Measurements from ENCODE around the gene ADIG.
A peak's percentile ranks its signal among the peaks of the same experiment; 100 is the strongest.

Gene ADIG

DNA sequence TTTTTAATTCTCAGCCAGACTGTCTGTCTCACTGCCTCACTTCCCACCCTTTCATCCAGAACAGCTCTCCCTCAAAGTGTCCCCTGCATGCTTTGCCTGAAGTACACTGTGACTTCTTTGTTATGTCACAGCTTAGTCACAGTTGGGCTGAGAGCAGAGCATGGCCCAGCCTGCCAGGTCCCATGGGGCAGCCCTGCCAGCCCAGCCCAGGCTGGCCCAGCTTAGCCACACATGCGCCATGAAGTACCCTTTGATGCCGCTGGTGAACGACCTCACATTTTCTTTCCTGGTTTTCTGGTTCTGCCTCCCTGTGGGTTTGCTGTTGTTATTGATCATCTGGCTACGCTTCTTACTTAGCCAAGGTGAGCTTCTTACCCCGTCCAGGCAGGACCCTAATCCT is at the start of gene ADIG:
Gene ADIG (plus strand): TSS at position 185 of the 400 bp plus-strand sequence. CDS start 54 bp downstream, at position 239.
- H3K4me1 Mint-ChIP-seq, result no peaks in the 10 kb centered on the region
- DNase-seq (ENCODE audit: low spot score in 2 of 2), result no peak
- peaks cover 3% of the 10 kb centered on the region for H3K36me3 Mint-ChIP-seq
- no peak within 1 kb of the TSS for H3K4me3 Mint-ChIP-seq
- no peak for ATAC-seq
- H3K9me3 Mint-ChIP-seq, result no peaks in the 10 kb centered on the region
- H3K27ac Mint-ChIP-seq, result peak within 1 kb of the TSS; percentile 18

GRCh38 chr20:38534756-38535155 is 46.2 kb upstream of the ADIG start:
- Mint-ChIP-seq H3K36me3 (peaks cover 100% of the 10 kb centered on the region), H3K9me3 (no peaks in the 10 kb centered on the region), H3K27ac (no peak overlapping the region), H3K4me3 (no peak overlapping the region), H3K4me1 (peaks cover 4% of the 10 kb centered on the region)
- ATAC-seq, result peak; percentile 94
- DNase-seq (ENCODE audit: low spot score in 2 of 2), result peak; percentile 3 to 56

DNA sequence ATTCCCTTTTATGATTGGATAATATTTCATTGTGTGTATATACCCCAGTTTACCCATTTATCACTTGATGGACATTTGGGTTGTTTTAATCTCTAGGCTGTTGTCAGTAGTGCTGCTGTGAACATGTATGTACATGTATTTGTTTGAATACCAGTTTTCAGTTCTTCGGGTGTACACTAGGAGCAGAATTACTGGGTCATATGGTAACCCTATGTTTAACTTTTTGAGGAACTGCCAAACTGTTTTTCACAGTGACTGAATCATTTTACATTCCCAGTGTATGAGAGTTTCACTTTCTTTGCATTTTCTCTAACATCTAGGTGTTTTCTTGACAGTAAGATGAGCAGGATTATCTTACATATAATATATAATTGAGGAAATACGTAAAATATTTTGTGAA is 44.7 kb upstream of the ADIG start:
- Mint-ChIP-seq H3K4me3 (no peak overlapping the region), H3K4me1 (peaks cover 4% of the 10 kb centered on the region), H3K9me3 (no peaks in the 10 kb centered on the region), H3K36me3 (peaks cover 100% of the 10 kb centered on the region), H3K27ac (no peak overlapping the region)
- DNase-seq (ENCODE audit: low spot score in 2 of 2), result no peak
- ATAC-seq, result no peak

- ATAC-seq, result no peak
- no peak overlapping the region for H3K4me3 Mint-ChIP-seq
- peaks cover 100% of the 10 kb centered on the region for H3K36me3 Mint-ChIP-seq
- H3K27ac Mint-ChIP-seq, result no peak overlapping the region
- peaks cover 4% of the 10 kb centered on the region for H3K4me1 Mint-ChIP-seq
- H3K9me3 Mint-ChIP-seq, result no peaks in the 10 kb centered on the region
- no peak for DNase-seq (ENCODE audit: low spot score in 2 of 2)
Measured at GRCh38 chr20:38537176-38537575, 43.8 kb upstream of the ADIG start.

GRCh38 chr20:38538789-38539188 is 42.2 kb upstream of the ADIG start:
- Mint-ChIP-seq H3K4me3 (no peak overlapping the region), H3K4me1 (peaks cover 4% of the 10 kb centered on the region), H3K9me3 (no peaks in the 10 kb centered on the region), H3K27ac (no peak overlapping the region), H3K36me3 (peaks cover 97% of the 10 kb centered on the region)
- DNase-seq (ENCODE audit: low spot score in 2 of 2), result no peak
- no peak for ATAC-seq

DNA sequence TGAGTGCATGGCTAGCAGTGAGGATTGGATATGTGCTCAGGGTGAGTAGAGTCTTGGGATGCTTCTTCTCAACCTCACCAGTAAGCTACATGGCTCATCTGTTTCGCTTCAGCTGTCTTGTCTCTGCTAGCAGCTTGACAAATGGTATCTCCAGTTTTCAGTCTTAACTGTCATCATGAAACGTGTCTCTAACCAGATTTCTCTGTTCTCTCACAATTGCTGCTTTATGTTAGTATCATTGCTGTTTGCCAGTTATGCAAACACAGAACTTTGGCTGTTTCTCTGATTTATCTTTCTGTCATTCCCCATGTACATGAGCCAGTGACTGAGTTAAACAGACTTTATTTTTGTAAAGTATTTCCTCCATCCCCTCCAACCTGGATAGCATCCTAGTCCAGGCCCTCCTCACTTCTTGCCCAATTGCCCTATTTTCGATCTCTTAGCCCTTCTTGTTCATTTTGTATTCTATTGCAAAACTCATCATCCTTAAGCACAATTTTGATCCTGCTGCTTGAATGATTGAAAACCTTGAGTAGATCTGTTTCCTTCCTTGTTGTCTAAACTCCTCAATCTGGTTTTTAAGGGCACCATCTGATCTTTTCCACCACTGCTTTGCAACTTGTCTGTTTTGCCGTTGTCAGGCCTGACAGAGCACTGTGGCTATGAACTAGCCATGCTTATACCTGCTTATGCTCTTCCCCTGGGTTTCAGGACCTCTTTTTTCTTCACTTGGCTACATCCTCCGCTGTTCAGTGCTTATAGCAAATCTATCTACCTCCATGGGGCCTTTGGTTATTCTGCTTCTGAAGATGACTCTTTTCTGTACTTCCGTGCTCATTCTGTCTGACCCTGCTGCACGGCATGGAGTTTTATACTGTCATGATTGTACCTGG is 37.7 kb upstream of the ADIG start:
- no peak overlapping the region for H3K27ac Mint-ChIP-seq

GRCh38 chr20:38545771-38546170 is 35.2 kb upstream of the ADIG start:
- Mint-ChIP-seq H3K4me3 (no peak overlapping the region), H3K4me1 (no peaks in the 10 kb centered on the region), H3K27ac (peak overlapping the region; percentile 32), H3K36me3 (peaks cover 57% of the 10 kb centered on the region), H3K9me3 (no peaks in the 10 kb centered on the region)
- DNase-seq (ENCODE audit: low spot score in 2 of 2) (no peak), ATAC-seq (no peak)

More for the DNA sequence above, 37.7 kb upstream of the ADIG start:
- Mint-ChIP-seq H3K36me3 (peaks cover 82% of the 10 kb centered on the region), H3K9me3 (no peaks in the 10 kb centered on the region), H3K4me3 (no peak overlapping the region), H3K4me1 (no peaks in the 10 kb centered on the region)
- ATAC-seq (no peak), DNase-seq (ENCODE audit: low spot score in 2 of 2) (no peak)

DNA sequence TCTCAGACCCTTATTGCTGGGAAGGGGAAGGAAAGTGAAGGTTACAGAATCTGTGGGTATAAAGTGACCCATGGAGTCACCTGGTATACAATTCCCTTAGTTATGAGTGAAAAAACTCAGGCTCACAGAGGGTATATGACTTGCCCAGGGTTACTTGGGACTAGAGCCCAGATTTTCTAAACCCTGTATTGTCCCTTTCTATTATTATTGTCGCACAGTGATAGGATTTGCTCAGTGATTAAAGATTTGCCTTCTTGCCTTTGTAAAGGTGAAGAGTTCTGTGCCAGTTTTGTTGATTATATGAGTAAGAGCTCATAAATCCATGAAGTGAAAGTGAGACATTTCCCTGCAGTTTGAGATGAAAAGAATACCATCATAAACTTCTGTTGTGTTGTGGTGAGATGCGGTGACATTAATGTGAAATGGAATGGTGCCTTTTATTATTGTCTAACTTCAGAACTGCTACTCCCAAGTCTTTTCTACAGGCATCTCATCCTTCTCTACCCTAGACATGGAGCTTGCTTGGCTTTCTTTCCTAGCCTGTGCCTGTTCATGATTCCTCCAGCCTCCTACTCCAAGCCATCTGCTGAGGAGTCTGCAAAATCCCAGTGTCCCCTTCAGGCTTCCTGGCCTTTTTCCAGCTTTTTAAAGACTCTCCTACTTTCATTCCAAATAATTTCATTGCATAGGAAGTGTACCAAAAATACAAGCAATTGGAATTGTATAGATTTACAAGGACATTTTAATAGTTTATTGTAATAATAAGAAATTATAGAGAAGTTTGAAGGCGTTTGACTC is 33.5 kb upstream of the ADIG start:
- H3K27ac Mint-ChIP-seq, result no peak overlapping the region

DNA sequence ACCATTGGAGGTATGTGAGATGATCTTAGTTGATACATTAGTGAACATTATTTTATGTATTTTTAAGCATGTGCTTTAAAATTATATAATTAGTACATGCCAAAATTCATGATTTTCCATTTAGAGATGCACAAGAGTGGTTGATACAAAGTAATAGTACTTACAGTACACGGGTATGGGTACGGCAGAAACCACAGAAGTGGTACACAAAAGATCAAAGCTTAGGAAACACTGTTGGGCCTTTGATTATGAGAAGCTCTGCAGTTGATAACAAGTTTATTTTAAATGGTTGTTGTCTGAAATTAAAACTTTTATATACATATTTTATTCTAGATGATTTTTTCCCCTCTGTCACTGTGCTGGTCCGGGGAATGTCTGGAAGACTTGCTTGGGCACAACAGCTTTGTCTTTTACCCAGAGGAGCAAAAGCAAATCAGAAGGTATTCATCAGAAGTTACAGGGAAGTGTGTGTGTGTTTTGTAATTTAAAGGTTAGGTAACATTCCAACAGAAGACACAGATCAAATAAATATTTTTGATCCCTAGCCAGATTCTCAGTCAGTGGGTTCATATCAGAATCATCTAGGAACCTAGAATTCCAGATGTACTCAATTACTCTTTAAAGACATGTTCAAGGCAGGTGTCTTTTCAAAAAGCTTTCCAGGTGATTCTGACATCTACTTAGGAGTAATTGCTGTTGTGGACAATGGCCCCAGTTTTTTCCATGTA is 32.5 kb upstream of the ADIG start:
- H3K4me3 Mint-ChIP-seq, result no peak overlapping the region
- DNase-seq (ENCODE audit: low spot score in 2 of 2) (no peak), ATAC-seq (no peak)
- H3K9me3 Mint-ChIP-seq, result no peaks in the 10 kb centered on the region
- H3K27ac Mint-ChIP-seq, result no peak overlapping the region
- H3K4me1 Mint-ChIP-seq, result no peaks in the 10 kb centered on the region
- peaks cover 30% of the 10 kb centered on the region for H3K36me3 Mint-ChIP-seq

More for the DNA sequence above, 33.5 kb upstream of the ADIG start:
- ATAC-seq (no peak), DNase-seq (ENCODE audit: low spot score in 2 of 2) (no peak)
- Mint-ChIP-seq H3K36me3 (peaks cover 40% of the 10 kb centered on the region), H3K9me3 (no peaks in the 10 kb centered on the region), H3K4me1 (no peaks in the 10 kb centered on the region), H3K4me3 (no peak overlapping the region)

DNA sequence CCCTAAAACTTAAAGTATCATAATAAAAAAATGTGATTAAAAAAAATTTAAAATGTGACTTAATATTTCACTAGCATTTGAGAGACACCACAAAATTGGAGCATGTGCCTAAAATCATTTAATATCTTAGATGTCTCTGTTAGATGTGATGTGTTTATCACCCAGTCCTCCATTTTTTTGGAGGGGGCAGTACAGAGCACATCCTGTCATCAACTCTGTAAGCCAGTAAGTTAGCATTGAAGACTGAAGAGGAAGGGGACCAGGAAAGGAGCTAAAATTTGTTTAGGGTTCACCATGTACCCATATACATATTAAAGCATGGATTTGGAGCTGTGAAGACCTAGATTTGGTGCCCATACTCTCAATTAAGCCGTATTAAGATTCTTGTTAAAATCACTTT is 30.7 kb upstream of the ADIG start:
- H3K4me1 Mint-ChIP-seq, result no peaks in the 10 kb centered on the region
- H3K4me3 Mint-ChIP-seq, result no peak overlapping the region
- H3K27ac Mint-ChIP-seq, result no peak overlapping the region
- ATAC-seq, result no peak
- H3K9me3 Mint-ChIP-seq, result no peaks in the 10 kb centered on the region
- DNase-seq (ENCODE audit: low spot score in 2 of 2), result no peak
- peaks cover 15% of the 10 kb centered on the region for H3K36me3 Mint-ChIP-seq

DNA sequence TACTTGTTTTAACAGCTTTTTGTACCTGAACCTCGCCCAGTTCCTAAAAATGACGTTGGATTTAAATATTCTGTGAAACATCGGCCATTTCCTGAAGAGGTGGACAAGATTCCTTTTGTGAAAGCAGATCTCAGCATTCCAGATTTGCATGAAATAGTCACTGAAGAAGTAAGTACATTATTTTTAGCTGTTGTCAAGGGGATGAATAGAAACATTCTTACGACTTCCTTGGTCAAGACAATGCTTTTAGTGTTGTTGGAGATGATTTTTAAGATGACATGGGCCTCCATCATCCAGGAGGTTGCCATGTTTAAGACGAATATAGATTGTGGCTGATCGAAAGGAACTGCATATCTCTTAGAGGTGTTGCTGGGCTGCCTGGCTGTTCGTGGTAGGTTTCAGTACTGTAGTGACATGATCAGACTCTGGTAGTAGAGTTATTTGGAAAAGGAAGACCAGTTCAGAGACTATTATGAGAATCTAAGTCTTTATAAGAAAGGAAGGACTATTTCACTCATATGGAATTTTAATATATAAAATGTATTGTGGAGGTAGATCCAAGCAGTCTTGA is 29.9 kb upstream of the ADIG start:
- Mint-ChIP-seq H3K27ac (no peak overlapping the region), H3K4me1 (no peaks in the 10 kb centered on the region), H3K4me3 (no peak overlapping the region), H3K36me3 (peaks cover 6% of the 10 kb centered on the region), H3K9me3 (no peaks in the 10 kb centered on the region)
- ATAC-seq, result no peak
- DNase-seq (ENCODE audit: low spot score in 2 of 2), result no peak

DNA sequence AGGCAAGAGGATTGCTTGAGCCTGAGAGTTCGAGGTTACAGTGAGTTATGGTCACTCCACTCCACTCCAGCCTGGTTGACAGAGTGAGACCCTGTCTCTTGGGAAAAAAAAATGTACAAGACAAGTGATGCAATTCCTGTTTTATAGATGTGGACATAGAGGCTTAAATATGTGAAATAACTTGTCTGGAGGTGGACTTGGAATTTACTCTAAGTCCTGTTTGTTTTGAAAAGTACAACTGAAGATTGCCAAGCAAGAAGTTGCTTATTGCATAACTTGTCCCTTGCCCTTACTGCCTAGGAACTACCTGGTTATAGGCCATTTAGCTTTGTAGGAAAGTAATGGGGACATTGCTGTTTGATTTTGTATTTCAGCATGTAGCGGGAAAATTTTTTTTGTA is 26.0 kb upstream of the ADIG start:
- H3K4me3 Mint-ChIP-seq, result no peak overlapping the region
- DNase-seq (ENCODE audit: low spot score in 2 of 2) (no peak), ATAC-seq (no peak)
- no peaks in the 10 kb centered on the region for H3K9me3 Mint-ChIP-seq
- no peak overlapping the region for H3K27ac Mint-ChIP-seq
- no peaks in the 10 kb centered on the region for H3K4me1 Mint-ChIP-seq
- H3K36me3 Mint-ChIP-seq, result no peaks in the 10 kb centered on the region

GRCh38 chr20:38555395-38555794 is 25.6 kb upstream of the ADIG start:
- H3K4me3 Mint-ChIP-seq, result no peak overlapping the region
- no peaks in the 10 kb centered on the region for H3K36me3 Mint-ChIP-seq
- no peaks in the 10 kb centered on the region for H3K9me3 Mint-ChIP-seq
- H3K27ac Mint-ChIP-seq, result no peak overlapping the region
- ATAC-seq, result no peak
- no peaks in the 10 kb centered on the region for H3K4me1 Mint-ChIP-seq
- no peak for DNase-seq (ENCODE audit: low spot score in 2 of 2)

DNA sequence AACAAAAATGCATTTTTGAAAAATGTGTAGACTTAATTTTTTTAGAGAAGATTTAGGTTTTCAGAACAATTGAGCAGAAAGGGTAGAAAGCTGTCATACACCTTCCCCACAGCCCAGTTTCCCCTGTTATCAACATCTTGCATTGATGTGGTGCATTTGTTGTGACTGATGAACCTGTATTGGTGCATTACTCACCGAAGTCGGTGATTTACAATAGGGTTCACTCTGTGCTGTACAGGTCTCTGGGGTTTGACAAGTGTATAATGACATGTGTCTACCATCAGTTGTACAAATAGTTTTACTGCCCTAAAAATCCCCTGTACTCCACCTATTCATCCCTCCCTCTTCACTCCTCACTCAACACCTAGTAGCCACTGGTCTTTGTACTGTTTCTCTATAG is 23.8 kb upstream of the ADIG start:
- no peak for ATAC-seq
- Mint-ChIP-seq H3K4me3 (no peak overlapping the region), H3K36me3 (no peaks in the 10 kb centered on the region)

More for the DNA sequence above, 23.8 kb upstream of the ADIG start:
- Mint-ChIP-seq H3K4me1 (no peaks in the 10 kb centered on the region), H3K27ac (no peak overlapping the region), H3K9me3 (no peaks in the 10 kb centered on the region)
- no peak for DNase-seq (ENCODE audit: low spot score in 2 of 2)

All from stimulated activated effector memory CD8-positive, alpha-beta T cell treated with anti-CD3 and anti-CD28 coated beads, Interleukin-12 subunit alpha, Interleukin-12 subunit beta, amount 100 ng/mL, for 72 hours (primary cell).